GM21360 (cell line): Measurements from ENCODE around the gene VENTX.
"Not testable (repeated sequence)": the region's sequence is repeated elsewhere in the genome, so short reads cannot be mapped to it uniquely, and the experiment has no call there.

ENCODE experiments used
- ATAC-seq: cut with Tn5 transposase; IDR thresholded peaks from one replicate; pipeline ENCODE4 v1.9.1; 2021; ENCODE audit warnings: mild to moderate bottlenecking, moderate library complexity; ENCODE audit not compliant: unreplicated experiment

VENTX gene

GRCh38 chr10:133254421-133255120, 16.9 kb downstream of the VENTX start:
- no peak for ATAC-seq

GRCh38 chr10:133255323-133255722, 17.7 kb downstream of the VENTX start:
- ATAC-seq: no peak

- ATAC-seq: no peak
These were observed 19.9 kb downstream of the VENTX start for GRCh38 chr10:133257489-133258065.

GRCh38 chr10:133258066-133258817, 20.6 kb downstream of the VENTX start:
- ATAC-seq: no peak

- no peak for ATAC-seq
These were observed 21.4 kb downstream of the VENTX start for GRCh38 chr10:133258818-133259601.

GRCh38 chr10:133259602-133259989, 21.9 kb downstream of the VENTX start:
- no peak for ATAC-seq

GRCh38 chr10:133260895-133261725, 23.5 kb downstream of the VENTX start:
- peak; percentile 49 for ATAC-seq

- peak; percentile 38 for ATAC-seq
These were observed 24.2 kb downstream of the VENTX start for GRCh38 chr10:133261726-133262325.

- ATAC-seq: no peak
These were observed 25.0 kb downstream of the VENTX start for GRCh38 chr10:133262696-133263095.

- no peak for ATAC-seq
These were observed 26.0 kb downstream of the VENTX start for GRCh38 chr10:133263674-133264073.

GRCh38 chr10:133264461-133264860, 26.8 kb downstream of the VENTX start:
- no peak for ATAC-seq

GRCh38 chr10:133265052-133265451, 27.4 kb downstream of the VENTX start:
- not testable (repeated sequence) for ATAC-seq

GRCh38 chr10:133266056-133266795, 28.6 kb downstream of the VENTX start:
- ATAC-seq: no peak

GRCh38 chr10:133267293-133267692, 29.6 kb downstream of the VENTX start:
- no peak for ATAC-seq

- ATAC-seq: no peak
These were observed 30.2 kb downstream of the VENTX start for GRCh38 chr10:133267829-133268228.

GRCh38 chr10:133268532-133268931, 30.9 kb downstream of the VENTX start:
- no peak for ATAC-seq

- ATAC-seq: no peak
These were observed 31.7 kb downstream of the VENTX start for GRCh38 chr10:133269367-133269766.

GRCh38 chr10:133270204-133270603, 32.5 kb downstream of the VENTX start:
- ATAC-seq: no peak

GRCh38 chr10:133270773-133271297, 33.2 kb downstream of the VENTX start:
- ATAC-seq: no peak
